B cell (primary cell): ENCODE data around the gene PACSIN2. TPM values are rescaled to one million over a fixed set of nuclear protein-coding genes. Genes with fewer than 3 reads are reported as not detected.

Experiments
- ATAC-seq: fragments of 200-7000 bp; cut with Tn5 transposase; one replicate; pipeline ENCODE4 v1.10.0; 2021; ENCODE audit warnings: low read depth, mild to moderate bottlenecking, moderate number of reproducible peaks, moderate library complexity
- CTCF ChIA-PET: fragments of 350-600 bp; sonication (Branson Sonifier 250); formaldehyde crosslinking; loops from one replicate; lab custom pipeline; 2021; ENCODE audit warnings: antibody characterized with exemption, inconsistent platforms; lab: Charles Lee
- POLR2A ChIA-PET: fragments of 350-600 bp; sonication (Branson Sonifier 250); formaldehyde crosslinking; loops from one replicate; lab custom pipeline; 2021; ENCODE audit warnings: antibody characterized with exemption; lab: Charles Lee
- DNase-seq: peaks from one replicate; pipeline ENCODE4 v3.0.0; 2013
- H2AFZ ChIP-seq: 2 replicates; pipeline ENCODE4 v1.6.1; 2012; ENCODE audit warnings: mild to moderate bottlenecking, low read depth, low read length; ENCODE audit not compliant: insufficient read depth, poor library complexity, severe bottlenecking
- H3K27ac ChIP-seq, 2 donors: 1 replicate in 1 of 2; 2 replicates in 1 of 2; pipeline ENCODE4 v1.5.1; 2012 to 2013; ENCODE audit warnings: low read length in 2 of 2, mild to moderate bottlenecking in 2 of 2, moderate library complexity in 1 of 2
- H3K27me3 ChIP-seq, 4 experiments: fragments of 200-600 bp in 1 of 4; sonication (generic) in 1 of 4; replicated peaks in 1 of 4; 1 replicate in 2 of 4; 2 replicates in 2 of 4; pipeline versions ENCODE4 v1.6.1 to v1.7.0; 2013 to 2016; ENCODE audit warnings: low read length in 3 of 4, mild to moderate bottlenecking in 2 of 4, mixed read lengths in 1 of 4, moderate library complexity in 1 of 4; ENCODE audit not compliant: insufficient read depth in 4 of 4, control insufficient read depth in 3 of 4; ENCODE audit errors: control extremely low read depth in 1 of 4
- H3K36me3 ChIP-seq, 2 experiments: replicated peaks in 1 of 2; 1 replicate in 1 of 2; 2 replicates in 1 of 2; pipeline versions ENCODE4 v1.6.1 to v1.7.1; 2013; ENCODE audit warnings: low read length in 1 of 2; ENCODE audit not compliant: insufficient read depth in 2 of 2, control insufficient read depth in 1 of 2; ENCODE audit errors: control extremely low read depth in 1 of 2, extremely low read depth in 1 of 2
- H3K4me1 ChIP-seq, 2 donors: fragments of 200-600 bp in 1 of 2; sonication (generic) in 1 of 2; 1 replicate in 1 of 2; 2 replicates in 1 of 2; pipeline versions ENCODE4 v1.5.1 to v1.6.1; 2013 to 2017; ENCODE audit warnings: low read length in 2 of 2; ENCODE audit not compliant: control insufficient read depth in 2 of 2, insufficient read depth in 2 of 2
- H3K4me2 ChIP-seq: replicated peaks from 2 replicates; pipeline ENCODE3; 2012; ENCODE audit warnings: mild to moderate bottlenecking, low read depth, low read length; ENCODE audit not compliant: poor library complexity, severe bottlenecking
- H3K4me3 ChIP-seq, 5 experiments: fragments of 200-600 bp in 1 of 5; sonication (generic) in 1 of 5; 1 replicate in 3 of 5; 2 replicates in 2 of 5; pipeline versions ENCODE4 v1.5.1 to v1.7.0; 2011 to 2016; ENCODE audit warnings: low read length in 4 of 5, mild to moderate bottlenecking in 4 of 5, low read depth in 2 of 5, control low read depth in 1 of 5, moderate library complexity in 1 of 5; ENCODE audit not compliant: insufficient read depth in 1 of 5; ENCODE audit errors: control extremely low read depth in 1 of 5, extremely low read depth in 1 of 5
- H3K79me2 ChIP-seq: fragments of 200-600 bp; sonication (generic); one replicate; pipeline ENCODE4 v1.6.0; 2016; ENCODE audit warnings: low read length; ENCODE audit not compliant: control insufficient read depth, insufficient read depth
- H3K9ac ChIP-seq: fragments of 200-600 bp; sonication (generic); 2 replicates; pipeline ENCODE4 v1.6.1; 2017; ENCODE audit warnings: mild to moderate bottlenecking, low read length, moderate library complexity
- H3K9me3 ChIP-seq, 3 donors: one replicate each; pipeline versions ENCODE4 v1.6.1 to v1.7.1; 2013; ENCODE audit warnings: low read length in 2 of 3; ENCODE audit not compliant: control insufficient read depth in 2 of 3, insufficient read depth in 1 of 3; ENCODE audit errors: control extremely low read depth in 1 of 3
- H4K20me1 ChIP-seq: 2 replicates; pipeline ENCODE4 v1.6.0; 2012; ENCODE audit warnings: mild to moderate bottlenecking, low read length; ENCODE audit not compliant: insufficient read depth, control insufficient read depth, poor library complexity, severe bottlenecking
- H3K27ac Mint-ChIP-seq: one replicate; pipeline ENCODE4 v1.8.0; 2021; ENCODE audit warnings: mixed read lengths
- H3K27me3 Mint-ChIP-seq: one replicate; pipeline ENCODE4 v1.8.0; 2021; ENCODE audit warnings: mixed read lengths
- H3K4me1 Mint-ChIP-seq: one replicate; pipeline ENCODE4 v1.8.0; 2021; ENCODE audit warnings: mixed read lengths
- H3K4me3 Mint-ChIP-seq: one replicate; pipeline ENCODE4 v1.8.0; 2021; ENCODE audit warnings: mixed read lengths
- H3K9me3 Mint-ChIP-seq: one replicate; pipeline ENCODE4 v1.8.0; 2022; ENCODE audit warnings: mixed read lengths; ENCODE audit not compliant: insufficient read depth
- CTCF ChIP-seq: fragments of 200-600 bp; IDR thresholded peaks from one replicate; pipeline ENCODE4 v1.8.0; 2022; ENCODE audit warnings: antibody characterized with exemption, mild to moderate bottlenecking
- EZH2 ChIP-seq: IDR thresholded peaks from 2 replicates; pipeline ENCODE4 v1.6.1; 2012; ENCODE audit warnings: borderline replicate concordance, low read depth, mild to moderate bottlenecking, moderate library complexity, low read length; ENCODE audit not compliant: insufficient read depth, poor library complexity, severe bottlenecking
- WGBS: methylation state at CpG from one replicate; pipeline ENCODE4 v1.1.5; 2013; ENCODE audit warnings: missing lambda C conversion rate; ENCODE audit not compliant: insufficient coverage; 5-methylcytosine and 5-hydroxymethylcytosine counted together
- intact Hi-C: fragments of 100-400 bp; cut with micrococcal nuclease; formaldehyde crosslinking; loops from one replicate; pipeline ENCODE4 v1.10.0; 2022
- polyA plus RNA-seq: library from polyadenylated mRNA; depleted of rRNA; stranded (reverse); fragments of >200 nt; gene quantifications from 2 replicates; pipeline ENCODE4 v1.2.3, GENCODE V29; 2012
- total RNA-seq, 2 donors: library from RNA; stranded (reverse); fragments of 120-200 nt in 1 of 2; gene quantifications; 1 replicate in 1 of 2; 2 replicates in 1 of 2; pipeline versions ENCODE4 v1.2.3 to v1.2.4, GENCODE V29; 2013 to 2022

The PACSIN2 gene
- total and polyA plus RNA-seq, 2 donors (not counting 1 experiment from before 2014, with no cell fraction given), result 26.9 to 59.3 TPM

DNA sequence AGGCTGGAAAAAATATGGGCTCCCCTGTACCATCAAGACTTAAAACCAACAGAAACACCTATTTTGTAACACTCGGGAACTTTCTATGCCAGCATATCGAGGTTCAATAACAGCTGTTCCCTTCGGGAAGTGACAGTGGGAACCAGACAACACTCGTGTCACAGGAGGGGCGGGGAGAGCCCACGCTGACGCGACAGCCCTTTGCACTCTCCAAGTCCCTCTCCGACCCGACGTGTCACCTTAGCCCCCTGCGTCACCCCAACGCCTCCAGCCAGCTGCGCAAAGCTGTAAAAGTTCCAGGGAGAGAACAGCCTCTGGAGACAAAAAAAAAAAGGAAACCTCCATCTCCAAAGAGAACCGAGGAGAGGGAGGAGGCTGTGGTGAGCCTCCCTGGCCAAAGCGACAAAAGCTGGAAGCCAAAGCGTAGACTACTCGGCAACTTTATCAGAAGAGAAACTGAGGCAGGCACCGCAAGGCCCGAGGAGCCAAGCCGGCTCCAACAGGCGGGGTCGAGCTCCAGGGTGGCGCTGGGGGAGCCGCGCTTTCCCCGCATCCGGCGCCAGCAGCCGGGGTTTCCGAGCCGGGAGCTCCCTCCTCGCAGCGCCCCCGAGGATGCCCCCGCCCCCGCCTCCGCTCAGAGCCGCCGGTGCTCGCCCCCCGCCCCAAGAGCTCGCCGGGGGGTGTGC lies 158.6 kb downstream of the PACSIN2 start:
- peak; percentile 58 for DNase-seq
- intact Hi-C loops, result loop anchor here (2.0 to 5.0 kb wide), 3 partner anchors 76 to 199 kb away; partner anchors contain the start of gene PACSIN2
- H3K4me3 ChIP-seq, result peak overlapping the region; percentile 65 to 82 (median 77)
- under 1% methylated on average over 35 of the region's 44 CpGs for WGBS
- peak overlapping the region; percentile 75 for H3K9ac ChIP-seq
- peaks cover 0 to 3% of the 10 kb centered on the region in 2 experiments for H3K36me3 ChIP-seq
- ChIA-PET POLR2A (interaction anchor here (0.6 to 1.4 kb wide), 5 partner anchors 38 to 1136 kb away, joined by 3 to 6 read pairs (median 4); partner anchors contain the start of genes PACSIN2 and POLDIP3), CTCF (interaction anchor here (1.2 kb wide), 1 partner anchor 11 kb away, joined by 6 read pairs; no protein-coding TSS in a partner anchor)
- Mint-ChIP-seq H3K27me3 (no peaks in the 10 kb centered on the region), H3K27ac (peak overlapping the region; percentile 88), H3K4me1 (peaks cover 25% of the 10 kb centered on the region), H3K9me3 (no peaks in the 10 kb centered on the region), H3K4me3 (peak overlapping the region; percentile 86)
- H3K4me2 ChIP-seq, result peak overlapping the region; percentile 83
- H3K79me2 ChIP-seq, result peaks cover 51% of the 10 kb centered on the region
- H3K9me3 ChIP-seq, result peaks cover 0 to 5% (median 0%) of the 10 kb centered on the region in 3 donors
- H3K27me3 ChIP-seq, result no peaks in the 10 kb centered on the region
- ATAC-seq, result peak; percentile 13
- H3K27ac ChIP-seq, result peak overlapping the region; percentile 68 to 86
- H4K20me1 ChIP-seq, result peaks cover 8% of the 10 kb centered on the region
- TF ChIP-seq EZH2 (no peak), CTCF (no peak)
- peaks cover 25 to 40% of the 10 kb centered on the region in 2 donors for H3K4me1 ChIP-seq
- peak overlapping the region; percentile 80 for H2AFZ ChIP-seq

GRCh38 chr22:42855721-42856120 lies 159.2 kb downstream of the PACSIN2 start:
- Histone ChIP-seq H3K4me1 (peaks cover 19 to 34% of the 10 kb centered on the region in 2 donors), H4K20me1 (peaks cover 15% of the 10 kb centered on the region), H3K9me3 (peaks cover 0 to 5% (median 0%) of the 10 kb centered on the region in 3 donors), H3K4me2 (peak overlapping the region; percentile 83), H3K36me3 (peaks cover 0 to 3% of the 10 kb centered on the region in 2 experiments), H3K4me3 (peak overlapping the region in 4 of 5 experiments; percentile 65 to 82 (median 78)), H3K9ac (peak overlapping the region; percentile 75), H3K27ac (no peak overlapping the region), H2AFZ (no peak overlapping the region), H3K79me2 (peaks cover 57% of the 10 kb centered on the region), H3K27me3 (no peaks in the 10 kb centered on the region)
- intact Hi-C loops, result loop anchor here (2.0 to 5.0 kb wide), 3 partner anchors 77 to 198 kb away; partner anchors contain the start of gene PACSIN2
- WGBS, result 20% methylated on average over 1 of the region's 4 CpGs
- POLR2A ChIA-PET, result interaction anchor here (0.6 to 0.9 kb wide), 2 partner anchors 39 to 160 kb away, joined by 3 to 5 read pairs; partner anchors contain the start of gene PACSIN2
- Mint-ChIP-seq H3K9me3 (no peaks in the 10 kb centered on the region), H3K27me3 (no peaks in the 10 kb centered on the region), H3K4me1 (peaks cover 19% of the 10 kb centered on the region), H3K4me3 (peak overlapping the region; percentile 86), H3K27ac (peak overlapping the region; percentile 88)
- ATAC-seq (no peak), DNase-seq (no peak)
- CTCF ChIA-PET, result no interaction called here
- no peak for TF ChIP-seq EZH2
- TF ChIP-seq CTCF, result no peak
